CD4-positive, alpha-beta T cell (primary cell): ENCODE measurements around the gene ALDOA. TPM values are rescaled to one million over a fixed set of nuclear protein-coding genes. Genes with fewer than 3 reads are reported as not detected.

Source experiments
- ATAC-seq: fragments of 200-7000 bp; cut with Tn5 transposase; one replicate; pipeline ENCODE4 v1.10.0; 2022; ENCODE audit warnings: mild to moderate bottlenecking; ENCODE audit not compliant: poor library complexity
- CTCF ChIA-PET: fragments of 350-600 bp; sonication (Branson Sonifier 250); formaldehyde crosslinking; loops from one replicate; lab custom pipeline; 2021; ENCODE audit warnings: antibody characterized with exemption, inconsistent platforms; lab: Charles Lee
- POLR2A ChIA-PET: fragments of 350-600 bp; sonication (Branson Sonifier 250); formaldehyde crosslinking; loops from one replicate; lab custom pipeline; 2021; ENCODE audit warnings: antibody characterized with exemption, inconsistent platforms; lab: Charles Lee
- DNase-seq, 14 experiments: peaks; one replicate each; pipeline ENCODE4 v3.0.0-alpha.2; 2013 to 2020; ENCODE audit warnings: mixed read lengths in 2 of 14
- H3K27ac ChIP-seq, 2 donors: one replicate each; pipeline versions ENCODE4 v1.5.1 to v1.7.0; 2013; ENCODE audit warnings: low read length in 2 of 2, low read depth in 1 of 2, mild to moderate bottlenecking in 1 of 2
- H3K27me3 ChIP-seq, 2 experiments: 1 replicate in 1 of 2; 2 replicates in 1 of 2; pipeline versions ENCODE4 v1.6.1 to v1.7.0; 2013; ENCODE audit warnings: low read length in 2 of 2, control low read depth in 1 of 2, mild to moderate bottlenecking in 1 of 2, moderate library complexity in 1 of 2; ENCODE audit not compliant: insufficient read depth in 2 of 2, control insufficient read depth in 1 of 2
- H3K36me3 ChIP-seq: one replicate; pipeline ENCODE4 v1.6.1; 2013; ENCODE audit warnings: low read length, control low read depth; ENCODE audit not compliant: insufficient read depth
- H3K4me1 ChIP-seq: one replicate; pipeline ENCODE4 v1.6.1; 2013; ENCODE audit warnings: low read length, control low read depth; ENCODE audit not compliant: insufficient read depth
- H3K4me3 ChIP-seq: one replicate; pipeline ENCODE4 v1.5.1; 2013; ENCODE audit warnings: mild to moderate bottlenecking, low read length, moderate library complexity
- H3K9me3 ChIP-seq, 2 experiments: 1 replicate in 1 of 2; 2 replicates in 1 of 2; pipeline versions ENCODE4 v1.6.1 to v1.7.0; 2013; ENCODE audit warnings: low read length in 2 of 2, mild to moderate bottlenecking in 2 of 2, control low read depth in 1 of 2, moderate library complexity in 1 of 2; ENCODE audit not compliant: control insufficient read depth in 1 of 2, insufficient read depth in 1 of 2
- H3K27ac Mint-ChIP-seq: one replicate; pipeline ENCODE4 v1.8.0; 2020; ENCODE audit warnings: mixed read lengths
- H3K27me3 Mint-ChIP-seq: one replicate; pipeline ENCODE4 v1.8.0; 2021; ENCODE audit warnings: mixed read lengths
- H3K36me3 Mint-ChIP-seq: one replicate; pipeline ENCODE4 v1.8.0; 2021; ENCODE audit warnings: low read depth, mixed read lengths
- H3K4me1 Mint-ChIP-seq: one replicate; pipeline ENCODE4 v1.8.0; 2021; ENCODE audit warnings: low read depth, mixed read lengths
- H3K4me3 Mint-ChIP-seq: one replicate; pipeline ENCODE4 v1.8.0; 2020; ENCODE audit warnings: mild to moderate bottlenecking, mixed read lengths
- H3K9me3 Mint-ChIP-seq: one replicate; pipeline ENCODE4 v1.8.0; 2020; ENCODE audit warnings: mixed read lengths
- CTCF ChIP-seq: fragments of 200-600 bp; IDR thresholded peaks from one replicate; pipeline ENCODE4 v1.8.0; 2022; ENCODE audit warnings: antibody characterized with exemption, mild to moderate bottlenecking
- intact Hi-C, 2 experiments: fragments of 100-400 bp; cut with DNase I in 1 of 2; cut with micrococcal nuclease in 1 of 2; formaldehyde crosslinking; loops; one replicate each; pipeline versions ENCODE4 v1.15.1 to v1.9.0; 2023 to 2025; cut with DNase I, micrococcal nuclease
- total RNA-seq, 174 experiments: library from RNA in 2 of 174; stranded (reverse) in 2 of 174; gene quantifications; one replicate each; pipeline ENCODE4 v1.2.3 and lab custom pipeline; 2021 to 2026

Gene ALDOA
- total RNA-seq, 2 experiments from 2014 or later: 390 to 396 TPM

- H3K36me3 Mint-ChIP-seq: peaks cover 61% of the 10 kb centered on the region
- Histone ChIP-seq H3K9me3 (peaks cover 25 to 26% of the 10 kb centered on the region in 2 experiments), H3K27me3 (no peaks in the 10 kb centered on the region), H3K27ac (peak within 1 kb of the TSS; percentile 78 to 88), H3K4me3 (peak within 1 kb of the TSS; percentile 85), H3K4me1 (peaks cover 50% of the 10 kb centered on the region), H3K36me3 (peaks cover 21% of the 10 kb centered on the region)
- POLR2A ChIA-PET: interaction anchor here (0.6 to 7.9 kb wide), 9 partner anchors 17 to 562 kb away, joined by 3 to 163 read pairs (median 3); partner anchors contain the start of genes ALDOA, CORO1A, FBRS and GDPD3
- no peak for TF ChIP-seq CTCF
- DNase-seq: peak; percentile 76 to 95 (median 88)
- intact Hi-C loops: loop anchor here in 1 of 2 experiments (2.0 to 10.0 kb wide), 2 partner anchors 25 to 319 kb away; no protein-coding TSS in a partner anchor
- H3K27me3 Mint-ChIP-seq: no peaks in the 10 kb centered on the region
- H3K27ac Mint-ChIP-seq: peak within 1 kb of the TSS; percentile 95
- peak within 1 kb of the TSS; percentile 93 for H3K4me3 Mint-ChIP-seq
- ATAC-seq: peak; percentile 60
- peaks cover 13% of the 10 kb centered on the region for H3K9me3 Mint-ChIP-seq
- CTCF ChIA-PET: interaction anchor here (0.9 kb wide), 1 partner anchor 89 kb away, joined by 4 read pairs; no protein-coding TSS in a partner anchor
- H3K4me1 Mint-ChIP-seq: peaks cover 35% of the 10 kb centered on the region
These were observed 30.7 kb downstream of the ALDOA start, which contains the start of gene YPEL3 for GRCh38 chr16:30096105-30096861. Gene YPEL3 (minus strand): TSS chr16:30096213. CDS start chr16:30095482, 731 bp downstream.

- Mint-ChIP-seq H3K36me3 (peaks cover 67% of the 10 kb centered on the region), H3K27ac (peak overlapping the region; percentile 94), H3K27me3 (no peaks in the 10 kb centered on the region), H3K9me3 (peaks cover 13% of the 10 kb centered on the region), H3K4me3 (peak overlapping the region; percentile 93), H3K4me1 (peaks cover 30% of the 10 kb centered on the region)
- no peaks in the 10 kb centered on the region for H3K27me3 ChIP-seq
- CTCF ChIA-PET: interaction anchor here (0.9 kb wide), 1 partner anchor 89 kb away, joined by 4 read pairs; no protein-coding TSS in a partner anchor
- POLR2A ChIA-PET: interaction anchor here (1.4 to 7.9 kb wide), 4 partner anchors 31 to 321 kb away, joined by 3 to 163 read pairs (median 12); partner anchors contain the start of genes ALDOA and CORO1A
- H3K36me3 ChIP-seq: peaks cover 21% of the 10 kb centered on the region
- peaks cover 25 to 26% of the 10 kb centered on the region in 2 experiments for H3K9me3 ChIP-seq
- intact Hi-C loops: loop anchor here in 1 of 2 experiments (2.0 to 10.0 kb wide), 2 partner anchors 24 to 318 kb away; no protein-coding TSS in a partner anchor
- peak overlapping the region; percentile 47 for H3K4me3 ChIP-seq
- DNase-seq: peak in 3 of 14 experiments; percentile 45 to 59 (median 46)
- H3K27ac ChIP-seq: peak overlapping the region; percentile 78 to 88
- no peak for ATAC-seq
- no peak for TF ChIP-seq CTCF
- peaks cover 44% of the 10 kb centered on the region for H3K4me1 ChIP-seq
These were observed 31.5 kb downstream of the ALDOA start for GRCh38 chr16:30096862-30097563.

- no peaks in the 10 kb centered on the region for H3K27me3 ChIP-seq
- H3K36me3 ChIP-seq: peaks cover 30% of the 10 kb centered on the region
- Mint-ChIP-seq H3K4me3 (no peak overlapping the region), H3K4me1 (no peaks in the 10 kb centered on the region), H3K27me3 (no peaks in the 10 kb centered on the region), H3K9me3 (no peaks in the 10 kb centered on the region), H3K36me3 (peaks cover 46% of the 10 kb centered on the region), H3K27ac (peak overlapping the region; percentile 44)
- no peak for ATAC-seq
- CTCF ChIA-PET: interaction anchor here (2.0 kb wide), 1 partner anchor 9 kb away, joined by 6 read pairs; no protein-coding TSS in a partner anchor
- H3K4me3 ChIP-seq: no peak overlapping the region
- no peak for TF ChIP-seq CTCF
- H3K4me1 ChIP-seq: no peaks in the 10 kb centered on the region
- intact Hi-C loops: no loop called here
- no peak overlapping the region for H3K27ac ChIP-seq
- no peak for DNase-seq
- H3K9me3 ChIP-seq: peaks cover 0 to 5% of the 10 kb centered on the region in 2 experiments
- POLR2A ChIA-PET: no interaction called here
These were observed 38.5 kb downstream of the ALDOA start for GRCh38 chr16:30104090-30104489.
